B cell (primary cell): ENCODE measurements around the gene MYO18A. TPM values are rescaled to one million over a fixed set of nuclear protein-coding genes. Genes with fewer than 3 reads are reported as not detected.

Experiments used
- ATAC-seq: fragments of 200-7000 bp; cut with Tn5 transposase; one replicate; pipeline ENCODE4 v1.10.0; 2021; ENCODE audit warnings: low read depth, mild to moderate bottlenecking, moderate number of reproducible peaks, moderate library complexity
- CTCF ChIA-PET: fragments of 350-600 bp; sonication (Branson Sonifier 250); formaldehyde crosslinking; loops from one replicate; lab custom pipeline; 2021; ENCODE audit warnings: antibody characterized with exemption, inconsistent platforms; lab: Charles Lee
- POLR2A ChIA-PET: fragments of 350-600 bp; sonication (Branson Sonifier 250); formaldehyde crosslinking; loops from one replicate; lab custom pipeline; 2021; ENCODE audit warnings: antibody characterized with exemption; lab: Charles Lee
- DNase-seq: peaks from one replicate; pipeline ENCODE4 v3.0.0; 2013
- H2AFZ ChIP-seq: 2 replicates; pipeline ENCODE4 v1.6.1; 2012; ENCODE audit warnings: mild to moderate bottlenecking, low read depth, low read length; ENCODE audit not compliant: insufficient read depth, poor library complexity, severe bottlenecking
- H3K27ac ChIP-seq, 2 donors: 1 replicate in 1 of 2; 2 replicates in 1 of 2; pipeline ENCODE4 v1.5.1; 2012 to 2013; ENCODE audit warnings: low read length in 2 of 2, mild to moderate bottlenecking in 2 of 2, moderate library complexity in 1 of 2
- H3K27me3 ChIP-seq, 4 experiments: fragments of 200-600 bp in 1 of 4; sonication (generic) in 1 of 4; replicated peaks in 1 of 4; 1 replicate in 2 of 4; 2 replicates in 2 of 4; pipeline versions ENCODE4 v1.6.1 to v1.7.0; 2013 to 2016; ENCODE audit warnings: low read length in 3 of 4, mild to moderate bottlenecking in 2 of 4, mixed read lengths in 1 of 4, moderate library complexity in 1 of 4; ENCODE audit not compliant: insufficient read depth in 4 of 4, control insufficient read depth in 3 of 4; ENCODE audit errors: control extremely low read depth in 1 of 4
- H3K36me3 ChIP-seq, 2 experiments: replicated peaks in 1 of 2; 1 replicate in 1 of 2; 2 replicates in 1 of 2; pipeline versions ENCODE4 v1.6.1 to v1.7.1; 2013; ENCODE audit warnings: low read length in 1 of 2; ENCODE audit not compliant: insufficient read depth in 2 of 2, control insufficient read depth in 1 of 2; ENCODE audit errors: control extremely low read depth in 1 of 2, extremely low read depth in 1 of 2
- H3K4me1 ChIP-seq, 2 donors: fragments of 200-600 bp in 1 of 2; sonication (generic) in 1 of 2; 1 replicate in 1 of 2; 2 replicates in 1 of 2; pipeline versions ENCODE4 v1.5.1 to v1.6.1; 2013 to 2017; ENCODE audit warnings: low read length in 2 of 2; ENCODE audit not compliant: control insufficient read depth in 2 of 2, insufficient read depth in 2 of 2
- H3K4me2 ChIP-seq: replicated peaks from 2 replicates; pipeline ENCODE3; 2012; ENCODE audit warnings: mild to moderate bottlenecking, low read depth, low read length; ENCODE audit not compliant: poor library complexity, severe bottlenecking
- H3K4me3 ChIP-seq, 5 experiments: fragments of 200-600 bp in 1 of 5; sonication (generic) in 1 of 5; 1 replicate in 3 of 5; 2 replicates in 2 of 5; pipeline versions ENCODE4 v1.5.1 to v1.7.0; 2011 to 2016; ENCODE audit warnings: low read length in 4 of 5, mild to moderate bottlenecking in 4 of 5, low read depth in 2 of 5, control low read depth in 1 of 5, moderate library complexity in 1 of 5; ENCODE audit not compliant: insufficient read depth in 1 of 5; ENCODE audit errors: control extremely low read depth in 1 of 5, extremely low read depth in 1 of 5
- H3K79me2 ChIP-seq: fragments of 200-600 bp; sonication (generic); one replicate; pipeline ENCODE4 v1.6.0; 2016; ENCODE audit warnings: low read length; ENCODE audit not compliant: control insufficient read depth, insufficient read depth
- H3K9ac ChIP-seq: fragments of 200-600 bp; sonication (generic); 2 replicates; pipeline ENCODE4 v1.6.1; 2017; ENCODE audit warnings: mild to moderate bottlenecking, low read length, moderate library complexity
- H3K9me3 ChIP-seq, 3 donors: one replicate each; pipeline versions ENCODE4 v1.6.1 to v1.7.1; 2013; ENCODE audit warnings: low read length in 2 of 3; ENCODE audit not compliant: control insufficient read depth in 2 of 3, insufficient read depth in 1 of 3; ENCODE audit errors: control extremely low read depth in 1 of 3
- H4K20me1 ChIP-seq: 2 replicates; pipeline ENCODE4 v1.6.0; 2012; ENCODE audit warnings: mild to moderate bottlenecking, low read length; ENCODE audit not compliant: insufficient read depth, control insufficient read depth, poor library complexity, severe bottlenecking
- H3K27ac Mint-ChIP-seq: one replicate; pipeline ENCODE4 v1.8.0; 2021; ENCODE audit warnings: mixed read lengths
- H3K27me3 Mint-ChIP-seq: one replicate; pipeline ENCODE4 v1.8.0; 2021; ENCODE audit warnings: mixed read lengths
- H3K4me1 Mint-ChIP-seq: one replicate; pipeline ENCODE4 v1.8.0; 2021; ENCODE audit warnings: mixed read lengths
- H3K4me3 Mint-ChIP-seq: one replicate; pipeline ENCODE4 v1.8.0; 2021; ENCODE audit warnings: mixed read lengths
- H3K9me3 Mint-ChIP-seq: one replicate; pipeline ENCODE4 v1.8.0; 2022; ENCODE audit warnings: mixed read lengths; ENCODE audit not compliant: insufficient read depth
- EZH2 ChIP-seq: IDR thresholded peaks from 2 replicates; pipeline ENCODE4 v1.6.1; 2012; ENCODE audit warnings: borderline replicate concordance, low read depth, mild to moderate bottlenecking, moderate library complexity, low read length; ENCODE audit not compliant: insufficient read depth, poor library complexity, severe bottlenecking
- WGBS: methylation state at CpG from one replicate; pipeline ENCODE4 v1.1.5; 2013; ENCODE audit warnings: missing lambda C conversion rate; ENCODE audit not compliant: insufficient coverage; 5-methylcytosine and 5-hydroxymethylcytosine counted together
- intact Hi-C: fragments of 100-400 bp; cut with micrococcal nuclease; formaldehyde crosslinking; loops from one replicate; pipeline ENCODE4 v1.10.0; 2022
- polyA plus RNA-seq: library from polyadenylated mRNA; depleted of rRNA; stranded (reverse); fragments of >200 nt; gene quantifications from 2 replicates; pipeline ENCODE4 v1.2.3, GENCODE V29; 2012
- total RNA-seq, 2 donors: library from RNA; stranded (reverse); fragments of 120-200 nt in 1 of 2; gene quantifications; 1 replicate in 1 of 2; 2 replicates in 1 of 2; pipeline versions ENCODE4 v1.2.3 to v1.2.4, GENCODE V29; 2013 to 2022
- TF ChIP-seq, protein P1 (sequence below): fragments of 200-600 bp; IDR thresholded peaks from one replicate; pipeline ENCODE4 v1.8.0; 2022; ENCODE audit warnings: antibody characterized with exemption, mild to moderate bottlenecking

The MYO18A gene
- total and polyA plus RNA-seq, 2 donors (not counting 1 experiment from before 2014, with no cell fraction given), result 72.2 to 155 TPM

DNA sequence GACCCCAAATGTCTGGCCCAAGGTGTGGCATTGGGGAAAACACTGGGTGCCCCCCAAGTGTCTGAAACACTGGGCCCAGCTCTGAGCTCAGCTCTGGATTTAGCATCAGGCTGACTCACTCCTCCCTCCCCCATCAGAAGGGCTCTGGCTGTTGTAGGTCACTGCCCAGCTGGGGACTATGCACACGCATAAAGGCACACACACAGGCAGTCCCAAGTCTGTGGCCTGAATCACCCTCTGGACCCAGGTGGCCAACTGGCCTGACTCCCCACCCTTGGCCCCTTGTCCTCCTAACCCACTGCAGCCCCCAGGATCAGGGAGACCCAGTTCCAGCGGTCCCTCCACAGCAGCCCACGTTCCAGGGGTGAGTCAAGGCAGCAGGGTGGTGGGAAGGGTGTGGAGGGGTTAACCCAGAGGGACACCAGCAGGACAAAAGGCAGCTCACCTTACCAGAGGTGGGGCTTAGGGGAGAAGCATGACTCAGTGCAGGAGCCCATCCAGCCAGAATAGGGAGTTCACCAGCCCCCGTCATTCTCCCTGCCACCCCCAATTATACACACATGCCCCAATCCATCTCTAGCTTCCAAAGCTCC, 47.0 kb downstream of the MYO18A start:
- Mint-ChIP-seq H3K27me3 (no peaks in the 10 kb centered on the region), H3K27ac (no peak overlapping the region), H3K9me3 (no peaks in the 10 kb centered on the region), H3K4me3 (no peak overlapping the region), H3K4me1 (peaks cover 35% of the 10 kb centered on the region)
- Histone ChIP-seq H4K20me1 (peaks cover 94% of the 10 kb centered on the region), H3K79me2 (peaks cover 100% of the 10 kb centered on the region), H3K4me1 (peaks cover 11 to 14% of the 10 kb centered on the region in 2 donors), H3K27me3 (no peaks in the 10 kb centered on the region), H3K4me3 (no peak overlapping the region), H2AFZ (no peak overlapping the region), H3K36me3 (peaks cover 3 to 72% of the 10 kb centered on the region in 2 experiments), H3K27ac (no peak overlapping the region), H3K9me3 (no peaks in the 10 kb centered on the region), H3K9ac (no peak overlapping the region), H3K4me2 (no peak overlapping the region)
- DNase-seq, result no peak
- 85% methylated on average over 4 of the region's 4 CpGs for WGBS
- ChIA-PET POLR2A (interaction anchor here (0.6 kb wide), 1 partner anchor 9 kb away, joined by 3 read pairs; no protein-coding TSS in a partner anchor), CTCF (interaction anchor here (0.6 to 7.4 kb wide), 5 partner anchors 9 to 17 kb away, joined by 3 to 62 read pairs (median 6); no protein-coding TSS in a partner anchor)
- intact Hi-C loops, result no loop called here
- no peak for ATAC-seq
- TF ChIP-seq, protein P1, sequence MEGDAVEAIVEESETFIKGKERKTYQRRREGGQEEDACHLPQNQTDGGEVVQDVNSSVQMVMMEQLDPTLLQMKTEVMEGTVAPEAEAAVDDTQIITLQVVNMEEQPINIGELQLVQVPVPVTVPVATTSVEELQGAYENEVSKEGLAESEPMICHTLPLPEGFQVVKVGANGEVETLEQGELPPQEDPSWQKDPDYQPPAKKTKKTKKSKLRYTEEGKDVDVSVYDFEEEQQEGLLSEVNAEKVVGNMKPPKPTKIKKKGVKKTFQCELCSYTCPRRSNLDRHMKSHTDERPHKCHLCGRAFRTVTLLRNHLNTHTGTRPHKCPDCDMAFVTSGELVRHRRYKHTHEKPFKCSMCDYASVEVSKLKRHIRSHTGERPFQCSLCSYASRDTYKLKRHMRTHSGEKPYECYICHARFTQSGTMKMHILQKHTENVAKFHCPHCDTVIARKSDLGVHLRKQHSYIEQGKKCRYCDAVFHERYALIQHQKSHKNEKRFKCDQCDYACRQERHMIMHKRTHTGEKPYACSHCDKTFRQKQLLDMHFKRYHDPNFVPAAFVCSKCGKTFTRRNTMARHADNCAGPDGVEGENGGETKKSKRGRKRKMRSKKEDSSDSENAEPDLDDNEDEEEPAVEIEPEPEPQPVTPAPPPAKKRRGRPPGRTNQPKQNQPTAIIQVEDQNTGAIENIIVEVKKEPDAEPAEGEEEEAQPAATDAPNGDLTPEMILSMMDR, result no peak
- TF ChIP-seq EZH2, result no peak
